ENCODE data around the gene BANF2.

GRCh38 chr20:17668432-17668831 is 31.3 kb upstream of the BANF2 start:
- TF ChIP-seq CTCF (IDR thresholded peaks at IDR 0.05), result no peak
- TF ChIP-seq POLR2AphosphoS5 (IDR thresholded peaks at IDR 0.05), result no peak
- TF ChIP-seq POLR2A (IDR thresholded peaks at IDR 0.05; ENCODE audit: low read depth), result no peak
